ENCODE data around the gene RAB10. TPM values are rescaled to one million over a fixed set of nuclear protein-coding genes. Genes with fewer than 3 reads are reported as not detected.

RAB10 gene
- total RNA-seq, 4 donors from 2014 or later = 89.5 to 140 (median 134) TPM

GRCh38 chr2:26123426-26123825, 89.5 kb downstream of the RAB10 start:
- H3K27me3 ChIP-seq = no peaks in the 10 kb centered on the region
- DNase-seq = no peak
- intact Hi-C loops (cut with DNase I) = no loop called here
- no peaks in the 10 kb centered on the region for H3K9me3 ChIP-seq
- peaks cover 5 to 7% of the 10 kb centered on the region in 2 donors for H3K4me1 ChIP-seq
- no peak overlapping the region for H3K4me3 ChIP-seq (replicated peaks in 1 of 3)
- 83 to 85% methylated on average over 5 of the region's 5 CpGs for WGBS, 2 donors
- TF ChIP-seq CTCF (IDR thresholded peaks at IDR 0.05) (no peak), POLR2A (IDR thresholded peaks at IDR 0.05) (no peak)
- peaks cover 0 to 2% of the 10 kb centered on the region in 2 donors for H3K36me3 ChIP-seq
- no peak overlapping the region for H3K27ac ChIP-seq

GRCh38 chr2:26126074-26126473, 92.2 kb downstream of the RAB10 start:
- DNase-seq = no peak
- H3K27ac ChIP-seq = no peak overlapping the region
- H3K36me3 ChIP-seq = peaks cover 0 to 4% of the 10 kb centered on the region in 2 donors
- intact Hi-C loops (cut with DNase I) = no loop called here
- 75 to 82% methylated on average over 4 of the region's 4 CpGs for WGBS, 2 donors
- TF ChIP-seq POLR2A (IDR thresholded peaks at IDR 0.05) = no peak
- no peak for TF ChIP-seq CTCF (IDR thresholded peaks at IDR 0.05)
- H3K4me1 ChIP-seq = peaks cover 5 to 7% of the 10 kb centered on the region in 2 donors
- no peaks in the 10 kb centered on the region for H3K27me3 ChIP-seq
- no peak overlapping the region for H3K4me3 ChIP-seq (replicated peaks in 1 of 3)
- no peaks in the 10 kb centered on the region for H3K9me3 ChIP-seq

GRCh38 chr2:26128176-26128575, 94.3 kb downstream of the RAB10 start:
- DNase-seq = no peak
- Histone ChIP-seq H3K9me3 (no peaks in the 10 kb centered on the region), H3K4me3 (replicated peaks in 1 of 3) (no peak overlapping the region), H3K27ac (no peak overlapping the region), H3K4me1 (peaks cover 5 to 7% of the 10 kb centered on the region in 2 donors), H3K36me3 (peaks cover 0 to 4% of the 10 kb centered on the region in 2 donors), H3K27me3 (no peaks in the 10 kb centered on the region)
- 95 to 96% methylated on average over 8 of the region's 8 CpGs for WGBS, 2 donors
- intact Hi-C loops (cut with DNase I) = no loop called here
- no peak for TF ChIP-seq POLR2A (IDR thresholded peaks at IDR 0.05)
- no peak for TF ChIP-seq CTCF (IDR thresholded peaks at IDR 0.05)

- Histone ChIP-seq H3K4me3 (replicated peaks in 1 of 3) (no peak overlapping the region), H3K36me3 (peaks cover 0 to 8% of the 10 kb centered on the region in 2 donors), H3K27ac (no peak overlapping the region), H3K9me3 (no peaks in the 10 kb centered on the region), H3K4me1 (peaks cover 7% of the 10 kb centered on the region in 2 donors), H3K27me3 (no peaks in the 10 kb centered on the region)
- intact Hi-C loops (cut with DNase I) = no loop called here
- no peak for DNase-seq
- 93 to 94% methylated on average over 3 of the region's 3 CpGs for WGBS, 2 donors
- TF ChIP-seq POLR2A (IDR thresholded peaks at IDR 0.05) (no peak), CTCF (IDR thresholded peaks at IDR 0.05) (no peak)
Observed at GRCh38 chr2:26130763-26131162, 96.9 kb downstream of the RAB10 start.

GRCh38 chr2:26136451-26136850, 102.6 kb downstream of the RAB10 start:
- H3K36me3 ChIP-seq = peaks cover 0 to 4% of the 10 kb centered on the region in 2 donors
- H3K27me3 ChIP-seq = no peaks in the 10 kb centered on the region
- WGBS, 2 donors = 53 to 55% methylated on average over 3 of the region's 3 CpGs
- DNase-seq = no peak
- no peak overlapping the region for H3K27ac ChIP-seq
- intact Hi-C loops (cut with DNase I) = no loop called here
- peaks cover 9 to 12% of the 10 kb centered on the region in 2 donors for H3K4me1 ChIP-seq
- H3K9me3 ChIP-seq = no peaks in the 10 kb centered on the region
- no peak overlapping the region for H3K4me3 ChIP-seq (replicated peaks in 1 of 3)
- TF ChIP-seq POLR2A (IDR thresholded peaks at IDR 0.05) (no peak), CTCF (IDR thresholded peaks at IDR 0.05) (no peak)

All from thyroid gland (tissue), 4 donors.